IMR-90 (cell line): ENCODE data around the gene CYP27B1. TPM values are rescaled to one million over a fixed set of nuclear protein-coding genes. Genes with fewer than 3 reads are reported as not detected.

ENCODE experiments used
- ATAC-seq: fragments of 200-7000 bp; cut with Tn5 transposase; 2 replicates; pipeline ENCODE4 v1.9.1; 2020; ENCODE audit warnings: low read depth, mild to moderate bottlenecking, moderate library complexity
- BruUV-seq: library from RNA; stranded (reverse); fragments of 400-500 nt; replicated peaks from 2 replicates; lab custom pipeline; 2021; lab: Mats Ljungman, UMichigan
- CTCF ChIA-PET: fragments of 300-600 bp; formaldehyde crosslinking; extraction: SDS; loops from one replicate; lab custom pipeline; 2021; ENCODE audit warnings: antibody characterized with exemption; lab: Yijun Ruan, JAX
- POLR2A ChIA-PET: fragments of 300-600 bp; sonication (Branson Sonifier 250); formaldehyde crosslinking; loops from one replicate; lab custom pipeline; 2022; ENCODE audit warnings: antibody characterized with exemption; ENCODE audit not compliant: unreplicated experiment; lab: Charles Lee
- DNase-seq: peaks from one replicate; pipeline ENCODE4 v3.0.0; 2013
- H2AFZ ChIP-seq: replicated peaks from 2 replicates; pipeline ENCODE3; 2013; ENCODE audit warnings: low read length, mild to moderate bottlenecking; ENCODE audit not compliant: poor library complexity
- H2AK5ac ChIP-seq: 2 replicates; pipeline ENCODE4 v1.6.1; 2013; ENCODE audit warnings: low read depth, low read length, inconsistent platforms
- H2AK9ac ChIP-seq: replicated peaks from 2 replicates; pipeline ENCODE3; 2013; ENCODE audit warnings: mild to moderate bottlenecking, low read depth, low read length, moderate library complexity; ENCODE audit not compliant: poor library complexity
- H2BK120ac ChIP-seq: 2 replicates; pipeline ENCODE4 v1.6.1; 2013; ENCODE audit warnings: low read depth, low read length, inconsistent platforms
- H2BK15ac ChIP-seq: 3 replicates; pipeline ENCODE4 v1.6.1; 2013; ENCODE audit warnings: low read depth, low read length, inconsistent platforms
- H2BK20ac ChIP-seq: 2 replicates; pipeline ENCODE4 v1.6.1; 2013; ENCODE audit warnings: low read depth, mild to moderate bottlenecking, inconsistent platforms, low read length, moderate library complexity
- H2BK5ac ChIP-seq: 2 replicates; pipeline ENCODE4 v1.6.1; 2013; ENCODE audit warnings: mild to moderate bottlenecking, low read depth, low read length, inconsistent platforms; ENCODE audit not compliant: poor library complexity, severe bottlenecking
- H3K14ac ChIP-seq: replicated peaks from 2 replicates; pipeline ENCODE4 v1.6.1; 2013; ENCODE audit warnings: low read depth, low read length, inconsistent platforms
- H3K18ac ChIP-seq: 2 replicates; pipeline ENCODE4 v1.6.1; 2013; ENCODE audit warnings: low read depth, low read length, control low read depth
- H3K23ac ChIP-seq: 2 replicates; pipeline ENCODE4 v1.6.1; 2013; ENCODE audit warnings: low read depth, low read length, inconsistent platforms
- H3K27ac ChIP-seq: 2 replicates; pipeline ENCODE4 v1.5.1; 2013; ENCODE audit warnings: mild to moderate bottlenecking, control low read depth, low read length; ENCODE audit not compliant: insufficient read depth
- H3K27me3 ChIP-seq: 2 replicates; pipeline ENCODE4 v1.6.1; 2013; ENCODE audit warnings: low read length; ENCODE audit not compliant: control insufficient read depth, insufficient read depth
- H3K36me3 ChIP-seq: 2 replicates; pipeline ENCODE4 v1.6.1; 2013; ENCODE audit warnings: low read length, mixed read lengths; ENCODE audit not compliant: control insufficient read depth, insufficient read depth
- H3K4ac ChIP-seq: 2 replicates; pipeline ENCODE4 v1.6.1; 2013; ENCODE audit warnings: low read depth, low read length, inconsistent platforms
- H3K4me1 ChIP-seq: 2 replicates; pipeline ENCODE4 v1.6.1; 2013; ENCODE audit warnings: low read length, mixed read lengths; ENCODE audit not compliant: control insufficient read depth, insufficient read depth
- H3K4me2 ChIP-seq: 2 replicates; pipeline ENCODE4 v1.6.1; 2013; ENCODE audit warnings: low read depth, mild to moderate bottlenecking, control low read depth, low read length, moderate library complexity
- H3K4me3 ChIP-seq: 2 replicates; pipeline ENCODE4 v1.5.1; 2013; ENCODE audit warnings: low read depth, mild to moderate bottlenecking, control low read depth, low read length, moderate library complexity; ENCODE audit not compliant: insufficient read depth
- H3K56ac ChIP-seq: 2 replicates; pipeline ENCODE4 v1.6.1; 2013; ENCODE audit warnings: low read length, inconsistent platforms; ENCODE audit not compliant: insufficient read depth; ENCODE audit errors: extremely low read depth
- H3K79me1 ChIP-seq, 2 experiments: 2 replicates each; pipeline ENCODE4 v1.6.1; 2013; ENCODE audit warnings: low read length in 2 of 2, inconsistent platforms in 1 of 2, low read depth in 1 of 2
- H3K9ac ChIP-seq: 2 replicates; pipeline ENCODE4 v1.6.1; 2013; ENCODE audit warnings: low read depth, low read length, control low read depth
- H3K9me1 ChIP-seq: 2 replicates; pipeline ENCODE4 v1.6.1; 2013; ENCODE audit warnings: low read length, inconsistent platforms; ENCODE audit not compliant: insufficient read depth
- H3K9me3 ChIP-seq: 2 replicates; pipeline ENCODE4 v1.6.1; 2013; ENCODE audit warnings: low read length; ENCODE audit not compliant: control insufficient read depth, insufficient read depth
- H4K20me1 ChIP-seq: 2 replicates; pipeline ENCODE4 v1.6.1; 2013; ENCODE audit warnings: low read length, inconsistent platforms; ENCODE audit not compliant: insufficient read depth
- H4K5ac ChIP-seq: 2 replicates; pipeline ENCODE4 v1.6.1; 2013; ENCODE audit warnings: mild to moderate bottlenecking, low read depth, low read length, control low read depth
- H4K8ac ChIP-seq, 2 experiments: 2 replicates each; pipeline ENCODE4 v1.6.1; 2013; ENCODE audit warnings: low read depth in 2 of 2, low read length in 2 of 2, control low read depth in 1 of 2, inconsistent platforms in 1 of 2
- H4K91ac ChIP-seq: 2 replicates; pipeline ENCODE4 v1.6.1; 2013; ENCODE audit warnings: low read depth, low read length, inconsistent platforms; ENCODE audit not compliant: insufficient read depth
- BHLHE40 ChIP-seq: fragments of 150-350 bp; IDR thresholded peaks from 2 replicates; pipeline ENCODE4 v1.6.1; 2016; ENCODE audit warnings: mild to moderate bottlenecking, low read depth, low read length
- CHD1 ChIP-seq: IDR thresholded peaks from 2 replicates; pipeline ENCODE4 v1.6.1; 2012; ENCODE audit warnings: low read depth, low read length, improper control_type of control experiment
- CTCF ChIP-seq: conservative IDR thresholded peaks from 2 replicates; pipeline ENCODE4 v1.5.1; 2012; ENCODE audit warnings: mild to moderate bottlenecking, low read depth, low read length, improper control_type of control experiment
- ELK1 ChIP-seq: fragments of 150-350 bp; IDR thresholded peaks from 2 replicates; pipeline ENCODE4 v1.6.1; 2016; ENCODE audit warnings: low read depth, mild to moderate bottlenecking, low read length, moderate library complexity, borderline replicate concordance
- FOS ChIP-seq: fragments of 150-350 bp; IDR thresholded peaks from 2 replicates; pipeline ENCODE4 v1.6.1; 2016; ENCODE audit warnings: low read depth, low read length
- MAFK ChIP-seq: IDR thresholded peaks from 2 replicates; pipeline ENCODE4 v1.6.1; 2012; ENCODE audit warnings: low read depth, low read length, improper control_type of control experiment
- MAZ ChIP-seq: IDR thresholded peaks from 2 replicates; pipeline ENCODE4 v1.6.1; 2012; ENCODE audit warnings: low read depth, mild to moderate bottlenecking, low read length, improper control_type of control experiment, moderate library complexity, borderline replicate concordance
- MXI1 ChIP-seq: IDR thresholded peaks from 2 replicates; pipeline ENCODE4 v1.6.1; 2012; ENCODE audit warnings: low read depth, mild to moderate bottlenecking, low read length, moderate library complexity, borderline replicate concordance
- NFE2L2 ChIP-seq: fragments of 150-350 bp; IDR thresholded peaks from 2 replicates; pipeline ENCODE4 v1.6.1; 2016; ENCODE audit warnings: low read depth, mild to moderate bottlenecking, low read length
- POLR2A ChIP-seq: IDR thresholded peaks from 2 replicates; pipeline ENCODE4 v1.6.1; 2012; ENCODE audit warnings: mild to moderate bottlenecking, low read depth, low read length
- RCOR1 ChIP-seq: IDR thresholded peaks from 2 replicates; pipeline ENCODE4 v1.6.1; 2012; ENCODE audit warnings: mild to moderate bottlenecking, low read length, improper control_type of control experiment; ENCODE audit not compliant: insufficient replicate concordance
- RFX5 ChIP-seq: IDR thresholded peaks from 2 replicates; pipeline ENCODE4 v1.8.0; 2012; ENCODE audit warnings: low read depth, mild to moderate bottlenecking, low read length, moderate library complexity
- SMC3 ChIP-seq: fragments of 150-350 bp; IDR thresholded peaks from 2 replicates; pipeline ENCODE4 v1.6.1; 2016; ENCODE audit warnings: low read depth, mild to moderate bottlenecking, antibody characterized with exemption, low read length, moderate library complexity
- USF2 ChIP-seq: fragments of 150-350 bp; IDR thresholded peaks from 2 replicates; pipeline ENCODE4 v1.6.1; 2017; ENCODE audit warnings: mild to moderate bottlenecking, antibody characterized with exemption, low read length, low read depth
- WGBS, 2 experiments: methylation state at CpG; one replicate each; pipeline versions ENCODE4 v1.1.5 to v1.1.7; 2013; ENCODE audit warnings: missing lambda C conversion rate in 2 of 2; ENCODE audit not compliant: insufficient read length in 1 of 2; ENCODE audit errors: extremely low coverage in 2 of 2; 5-methylcytosine and 5-hydroxymethylcytosine counted together
- dilution Hi-C: fragments of 300-500 bp; cut with HindIII; formaldehyde crosslinking; loops from one replicate; pipeline ENCODE4 v1.14.3; 2018; ENCODE audit warnings: low sequenced_read_pairs; ENCODE audit not compliant: unreplicated experiment
- in situ Hi-C: fragments of 300-500 bp; cut with MboI; formaldehyde crosslinking; loops from 3 replicates; pipeline ENCODE4 v1.14.3; 2019; ENCODE audit warnings: low sequenced_read_pairs, inconsistent platforms, mixed read lengths
- intact Hi-C: fragments of 100-400 bp; cut with micrococcal nuclease; formaldehyde crosslinking; loops from 2 replicates; pipeline ENCODE4 v1.10.0; 2022
- polyA plus RNA-seq, 3 experiments: library from polyadenylated mRNA; depleted of rRNA; stranded (reverse); fragments of >200 nt; gene quantifications; 2 replicates each; pipeline ENCODE4 v1.2.3, GENCODE V29; 2012; ENCODE audit warnings: low replicate concordance in 1 of 3
- total RNA-seq: library from RNA; depleted of rRNA; stranded (reverse); fragments of >200 nt; gene quantifications from 2 replicates; pipeline ENCODE4 v1.2.3, GENCODE V29; 2012

CYP27B1 gene
- total and polyA plus RNA-seq, 2 of the 4 experiments (the other 2 are of a cell fraction) = 0.36 to 1.3 TPM

GRCh38 chr12:57722716-57723629 lies 43.9 kb downstream of the CYP27B1 start:
- Histone ChIP-seq H3K56ac (no peak overlapping the region), H4K20me1 (peaks cover 9% of the 10 kb centered on the region; the same call in 1 of the 2 replicates), H3K9me3 (no peaks in the 10 kb centered on the region), H3K9me1 (peaks cover 10% of the 10 kb centered on the region; the same call in 1 of the 2 replicates), H2BK5ac (no peak overlapping the region), H3K4ac (no peak overlapping the region), H3K4me2 (no peak overlapping the region), H2BK15ac (no peak overlapping the region), H2AFZ (no peak overlapping the region), H2AK9ac (no peak overlapping the region), H3K27ac (no peak overlapping the region), H3K27me3 (no peaks in the 10 kb centered on the region; the same call in 1 of the 2 replicates), H4K8ac (no peak overlapping the region), H4K91ac (no peak overlapping the region), H3K23ac (no peak overlapping the region), H3K14ac (no peak overlapping the region), H3K36me3 (peaks cover 34% of the 10 kb centered on the region), H2BK20ac (no peak overlapping the region), H4K5ac (no peak overlapping the region), H2AK5ac (no peak overlapping the region), H3K4me3 (no peak overlapping the region), H2BK120ac (no peak overlapping the region), H3K79me1 (peaks cover 0 to 17% of the 10 kb centered on the region in 2 experiments; a peak in 1 of 4 replicates), H3K9ac (no peak overlapping the region), H3K4me1 (0 out of 2 replicates have a peak, but pooled peaks cover 4% of the 10 kb centered on the region), H3K18ac (no peak overlapping the region)
- no TSS peak for BruUV-seq
- no peak for ATAC-seq
- ChIA-PET POLR2A (interaction anchor here (0.6 kb wide), 1 partner anchor 42 kb away, joined by 12 read pairs; no protein-coding TSS in a partner anchor), CTCF (interaction anchor here (0.6 kb wide), 2 partner anchors 20 to 147 kb away, joined by 3 read pairs; no protein-coding TSS in a partner anchor)
- in situ Hi-C loops (no loop called here), intact Hi-C loops (no loop called here), dilution Hi-C loops (no loop called here)
- DNase-seq = no peak
- WGBS, 2 experiments = no CpG with 5 or more reads among the region's 11 CpGs
- TF ChIP-seq FOS = no peak
- no peak for TF ChIP-seq RCOR1
- TF ChIP-seq MAFK = no peak
- no peak for TF ChIP-seq RFX5
- TF ChIP-seq SMC3 = no peak
- no peak for TF ChIP-seq POLR2A
- no peak for TF ChIP-seq CHD1
- TF ChIP-seq CTCF = no peak
- no peak for TF ChIP-seq USF2
- no peak for TF ChIP-seq MXI1
- TF ChIP-seq ELK1 = no peak
- TF ChIP-seq MAZ = no peak
- TF ChIP-seq BHLHE40 = no peak
- no peak for TF ChIP-seq NFE2L2
